Left colon (tissue), 2 donors: ENCODE measurements around the gene CAMK2B. TPM values are rescaled to one million over a fixed set of nuclear protein-coding genes. Genes with fewer than 3 reads are reported as not detected.
A peak's percentile ranks its signal among the peaks of the same experiment; 100 is the strongest.

Experiments
- ATAC-seq: fragments of 200-7000 bp; cut with Tn5 transposase; one replicate; pipeline ENCODE4 v1.9.1; 2020; ENCODE audit warnings: mild to moderate bottlenecking, moderate library complexity
- DNase-seq, 2 donors: peaks; one replicate each; pipeline ENCODE4 v3.0.0-alpha.2; 2020
- intact Hi-C, 2 donors: fragments of 100-400 bp; cut with DNase I in 1 of 2; cut with micrococcal nuclease in 1 of 2; formaldehyde crosslinking; loops; one replicate each; pipeline versions ENCODE4 v1.11.2 to v1.14.0; 2022; cut with DNase I, micrococcal nuclease
- total RNA-seq, 2 donors: library from RNA; stranded (reverse); fragmentation: NEBNext Ultra II Directional; extraction: Animal tissue kit (Norgen Biotek cat#: 25700); gene quantifications; one replicate each; pipeline ENCODE4 v1.2.1, GENCODE V29; 2021
- donor health status: DM: no; HTN: no; CAD: no.
- donor health status: DM: yes; HTN: yes; CAD: no.

Gene CAMK2B
- total RNA-seq, 2 donors from 2014 or later, result 0.61 to 0.76 TPM

GRCh38 chr7:44266526-44266925 lies 58.9 kb downstream of the CAMK2B start:
- ATAC-seq (no peak), DNase-seq (no peak)
- intact Hi-C loops, result no loop called here

GRCh38 chr7:44265728-44266127 lies 59.7 kb downstream of the CAMK2B start:
- no peak for DNase-seq
- no peak for ATAC-seq
- intact Hi-C loops, result no loop called here

GRCh38 chr7:44264221-44264931 lies 61.0 kb downstream of the CAMK2B start:
- ATAC-seq (no peak), DNase-seq (no peak)
- intact Hi-C loops, result no loop called here

- no peak for ATAC-seq
- no peak for DNase-seq
- intact Hi-C loops, result no loop called here
Measured at GRCh38 chr7:44263326-44264082, 61.9 kb downstream of the CAMK2B start.

- intact Hi-C loops, result no loop called here
- ATAC-seq (no peak), DNase-seq (no peak)
Measured at GRCh38 chr7:44262031-44262430, 63.4 kb downstream of the CAMK2B start.

- ATAC-seq (no peak), DNase-seq (no peak)
- intact Hi-C loops, result no loop called here
Measured at GRCh38 chr7:44261240-44261639, 64.2 kb downstream of the CAMK2B start.

- intact Hi-C loops, result no loop called here
- peak; percentile 8 to 31 for DNase-seq
- ATAC-seq, result no peak
Measured at GRCh38 chr7:44259547-44260457, 65.6 kb downstream of the CAMK2B start.

- intact Hi-C loops, result no loop called here
- no peak for ATAC-seq
- DNase-seq, result no peak
Measured at GRCh38 chr7:44258865-44259546, 66.4 kb downstream of the CAMK2B start.

- DNase-seq (no peak), ATAC-seq (no peak)
- intact Hi-C loops, result no loop called here
Measured at GRCh38 chr7:44258423-44258760, 67.0 kb downstream of the CAMK2B start.

- intact Hi-C loops, result no loop called here
- ATAC-seq (peak; percentile 59), DNase-seq (peak; percentile 28 to 45)
Measured at GRCh38 chr7:44257618-44258422, 67.6 kb downstream of the CAMK2B start.

- no peak for DNase-seq
- intact Hi-C loops, result no loop called here
Measured at GRCh38 chr7:44257213-44257612, 68.2 kb downstream of the CAMK2B start.

GRCh38 chr7:44256459-44256858 lies 68.9 kb downstream of the CAMK2B start:
- ATAC-seq (no peak), DNase-seq (no peak)
- intact Hi-C loops, result no loop called here

More at GRCh38 chr7:44257213-44257612, 68.2 kb downstream of the CAMK2B start:
- no peak for ATAC-seq

GRCh38 chr7:44251881-44252280 lies 73.5 kb downstream of the CAMK2B start:
- no peak for ATAC-seq
- DNase-seq, result no peak
- intact Hi-C loops, result no loop called here

- intact Hi-C loops, result no loop called here
- DNase-seq (no peak), ATAC-seq (no peak)
Measured at GRCh38 chr7:44251269-44251668, 74.1 kb downstream of the CAMK2B start.

GRCh38 chr7:44249639-44250234 lies 75.7 kb downstream of the CAMK2B start:
- intact Hi-C loops, result loop anchor here in 1 of 2 donors (10.0 kb wide), 1 partner anchor 315 kb away; no protein-coding TSS in a partner anchor
- DNase-seq (no peak), ATAC-seq (no peak)

- ATAC-seq (no peak), DNase-seq (no peak)
- intact Hi-C loops, result loop anchor here in 1 of 2 donors (10.0 kb wide), 1 partner anchor 317 kb away; no protein-coding TSS in a partner anchor
Measured at GRCh38 chr7:44247868-44248651, 77.3 kb downstream of the CAMK2B start.
